Omental fat pad (tissue), 4 donors: ENCODE results near the gene MORN5. TPM values are rescaled to one million over a fixed set of nuclear protein-coding genes. Genes with fewer than 3 reads are reported as not detected.

ENCODE experiments used
- ATAC-seq: fragments of 150-250 bp; one replicate; pipeline ENCODE4 v1.9.1; 2016; ENCODE audit warnings: mild to moderate bottlenecking, moderate library complexity; ENCODE audit not compliant: low FRiP score
- DNase-seq: peaks from one replicate; pipeline ENCODE4 v3.0.0-alpha.2; 2019; ENCODE audit warnings: low spot score
- CTCF ChIP-seq, 3 donors: fragments of 450-650 bp; IDR thresholded peaks; one replicate each; pipeline ENCODE4 v1.5.1; 2016 to 2017; ENCODE audit warnings: antibody characterized with exemption in 3 of 3, mild to moderate bottlenecking in 3 of 3, moderate library complexity in 2 of 3
- total RNA-seq, 4 donors: library from RNA; depleted of rRNA; stranded (reverse); fragments of >200 nt; gene quantifications; one replicate each; pipeline ENCODE4 v1.1.0, GENCODE V29; 2016

Gene MORN5
- total RNA-seq, 4 donors from 2014 or later = not detected

- no peak for TF ChIP-seq CTCF (IDR thresholded peaks at IDR 0.05)
- no peak for ATAC-seq
- DNase-seq = no peak
Measured at GRCh38 chr9:122121391-122121790, 38.3 kb upstream of the MORN5 start.

- ATAC-seq (no peak), DNase-seq (no peak)
- no peak for TF ChIP-seq CTCF (IDR thresholded peaks at IDR 0.05)
Measured at GRCh38 chr9:122121931-122122330, 37.8 kb upstream of the MORN5 start.

GRCh38 chr9:122122468-122122867 is 37.2 kb upstream of the MORN5 start:
- DNase-seq = no peak
- ATAC-seq = no peak
- no peak for TF ChIP-seq CTCF (IDR thresholded peaks at IDR 0.05)

GRCh38 chr9:122122903-122123632 is 36.6 kb upstream of the MORN5 start:
- peak in 2 of 3 donors; percentile 74 to 76 for TF ChIP-seq CTCF (IDR thresholded peaks at IDR 0.05)

GRCh38 chr9:122124048-122124447 is 35.7 kb upstream of the MORN5 start:
- ATAC-seq (no peak), DNase-seq (no peak)
- TF ChIP-seq CTCF (IDR thresholded peaks at IDR 0.05) = no peak

More at GRCh38 chr9:122122903-122123632, 36.6 kb upstream of the MORN5 start:
- DNase-seq (peak; percentile 76), ATAC-seq (no peak)

GRCh38 chr9:122124528-122124927 is 35.2 kb upstream of the MORN5 start:
- ATAC-seq (no peak), DNase-seq (no peak)
- TF ChIP-seq CTCF (IDR thresholded peaks at IDR 0.05) = no peak

- peak in 2 of 3 donors; percentile 78 to 83 for TF ChIP-seq CTCF (IDR thresholded peaks at IDR 0.05)
- DNase-seq = peak; percentile 72
- ATAC-seq = peak; percentile 66
Measured at GRCh38 chr9:122125158-122125508, 34.6 kb upstream of the MORN5 start.
